Mesendoderm (in vitro differentiated cells): ENCODE data around the gene PDPN.
A peak's percentile ranks its signal among the peaks of the same experiment; 100 is the strongest.

Experiments
- DNase-seq: peaks from one replicate; pipeline ENCODE4 v3.0.0; 2013
- H2AK5ac ChIP-seq: 2 replicates; pipeline ENCODE4 v1.6.1; 2013; ENCODE audit warnings: low read length, inconsistent platforms
- H2BK120ac ChIP-seq: 2 replicates; pipeline ENCODE4 v1.6.1; 2013; ENCODE audit warnings: low read depth, mild to moderate bottlenecking, low read length, moderate library complexity, mixed read lengths
- H2BK15ac ChIP-seq: replicated peaks from 2 replicates; pipeline ENCODE4 v1.6.1; 2013; ENCODE audit warnings: low read depth, mild to moderate bottlenecking, moderate library complexity
- H2BK5ac ChIP-seq: 2 replicates; pipeline ENCODE4 v1.6.1; 2013; ENCODE audit warnings: low read length, inconsistent platforms
- H3K18ac ChIP-seq: 2 replicates; pipeline ENCODE4 v1.6.1; 2013; ENCODE audit warnings: mild to moderate bottlenecking, low read length, mixed read lengths
- H3K23ac ChIP-seq: one replicate; pipeline ENCODE4 v1.6.1; 2013; ENCODE audit warnings: low read length
- H3K27ac ChIP-seq: 2 replicates; pipeline ENCODE4 v1.5.1; 2013; ENCODE audit warnings: low read depth, mild to moderate bottlenecking, inconsistent platforms, low read length, moderate library complexity
- H3K27me3 ChIP-seq: 2 replicates; pipeline ENCODE4 v1.6.1; 2013; ENCODE audit warnings: low read length, control low read depth, mild to moderate bottlenecking, inconsistent platforms; ENCODE audit not compliant: insufficient read depth, poor library complexity
- H3K36me3 ChIP-seq: 2 replicates; pipeline ENCODE4 v1.6.1; 2013; ENCODE audit warnings: low read length, inconsistent platforms; ENCODE audit not compliant: control insufficient read depth, insufficient read depth
- H3K4ac ChIP-seq: one replicate; pipeline ENCODE4 v1.6.1; 2013; ENCODE audit warnings: low read depth, mild to moderate bottlenecking, low read length, moderate library complexity
- H3K4me1 ChIP-seq: 2 replicates; pipeline ENCODE4 v1.6.1; 2013; ENCODE audit warnings: low read depth, low read length, inconsistent platforms; ENCODE audit not compliant: control insufficient read depth
- H3K4me2 ChIP-seq: 2 replicates; pipeline ENCODE4 v1.6.1; 2013; ENCODE audit warnings: low read length
- H3K4me3 ChIP-seq: 2 replicates; pipeline ENCODE4 v1.5.1; 2013; ENCODE audit warnings: mild to moderate bottlenecking, low read length
- H3K56ac ChIP-seq: one replicate; pipeline ENCODE4 v1.6.1; 2013; ENCODE audit warnings: low read length
- H3K79me1 ChIP-seq: 2 replicates; pipeline ENCODE4 v1.6.1; 2013; ENCODE audit warnings: low read length, inconsistent platforms
- H3K79me2 ChIP-seq: 2 replicates; pipeline ENCODE4 v1.6.1; 2013; ENCODE audit warnings: mild to moderate bottlenecking, low read length; ENCODE audit not compliant: control insufficient read depth, insufficient read depth
- H3K9ac ChIP-seq: 2 replicates; pipeline ENCODE4 v1.6.1; 2013; ENCODE audit warnings: low read length, inconsistent platforms
- H4K5ac ChIP-seq: one replicate; pipeline ENCODE4 v1.6.1; 2013; ENCODE audit warnings: low read length
- H4K8ac ChIP-seq: one replicate; pipeline ENCODE4 v1.6.1; 2013; ENCODE audit warnings: low read depth, mild to moderate bottlenecking, control low read depth, low read length, moderate library complexity
- whole genome bisulfite sequencing: extraction: QIAGEN DNeasy Blood & Tissue Kit; methylation state at CpG from one replicate; pipeline ENCODE4 v1.1.7; 2013; ENCODE audit warnings: low lambda C conversion rate, missing lambda C conversion rate; ENCODE audit not compliant: insufficient coverage; ENCODE audit errors: extremely low coverage; 5-methylcytosine and 5-hydroxymethylcytosine counted together

Gene PDPN

GRCh38 chr1:13593511-13594131 lies 10.0 kb downstream of the PDPN start:
- peak; percentile 83 for DNase-seq
- no peak overlapping the region for H3K9ac ChIP-seq
- WGBS, result no CpG with 5 or more reads among the region's 10 CpGs

DNA sequence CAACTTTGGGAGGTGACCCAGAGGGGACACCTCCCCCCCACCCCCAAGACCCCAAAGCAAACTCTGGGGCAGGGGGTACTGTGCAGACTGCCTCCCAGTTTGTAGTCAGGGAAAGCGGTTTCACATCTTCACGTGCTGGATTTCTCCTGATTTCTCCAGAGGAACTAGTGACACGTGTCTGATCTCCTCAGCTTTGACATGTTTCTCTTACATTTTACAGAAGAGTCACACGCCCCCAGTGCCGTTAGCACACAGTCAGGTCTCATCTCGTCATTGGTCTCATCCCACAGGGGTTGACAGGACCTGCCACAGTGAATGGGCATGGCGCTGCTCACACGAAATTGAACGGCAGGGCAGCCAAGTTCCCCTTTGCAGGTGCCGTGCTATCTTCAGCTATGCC lies 11.8 kb downstream of the PDPN start:
- Histone ChIP-seq H3K36me3 (no peaks in the 10 kb centered on the region), H3K23ac (no peak overlapping the region), H3K27me3 (no peaks in the 10 kb centered on the region), H3K79me2 (no peaks in the 10 kb centered on the region), H2BK120ac (no peak overlapping the region), H3K79me1 (peaks cover 3% of the 10 kb centered on the region), H4K5ac (no peak overlapping the region), H2BK5ac (no peak overlapping the region), H3K56ac (no peak overlapping the region), H3K4me2 (no peak overlapping the region), H3K4ac (no peak overlapping the region), H3K9ac (no peak overlapping the region), H2BK15ac (no peak overlapping the region), H3K4me1 (no peaks in the 10 kb centered on the region), H3K4me3 (no peak overlapping the region), H4K8ac (no peak overlapping the region), H2AK5ac (no peak overlapping the region), H3K27ac (no peak overlapping the region), H3K18ac (no peak overlapping the region)
- no peak for DNase-seq
- no CpG with 5 or more reads among the region's 10 CpGs for WGBS

More at GRCh38 chr1:13593511-13594131, 10.0 kb downstream of the PDPN start:
- H3K4me1 ChIP-seq, result no peaks in the 10 kb centered on the region
- peaks cover 4% of the 10 kb centered on the region for H3K79me1 ChIP-seq
- no peak overlapping the region for H3K4ac ChIP-seq
- no peak overlapping the region for H4K8ac ChIP-seq
- H3K23ac ChIP-seq, result no peak overlapping the region
- H4K5ac ChIP-seq, result no peak overlapping the region
- no peak overlapping the region for H3K56ac ChIP-seq
- no peak overlapping the region for H3K27ac ChIP-seq
- no peaks in the 10 kb centered on the region for H3K36me3 ChIP-seq
- H3K79me2 ChIP-seq, result peaks cover 3% of the 10 kb centered on the region
- no peak overlapping the region for H2BK120ac ChIP-seq
- H3K27me3 ChIP-seq, result no peaks in the 10 kb centered on the region
- no peak overlapping the region for H2AK5ac ChIP-seq
- no peak overlapping the region for H3K4me3 ChIP-seq
- H2BK5ac ChIP-seq, result no peak overlapping the region
- no peak overlapping the region for H2BK15ac ChIP-seq
- no peak overlapping the region for H3K18ac ChIP-seq
- H3K4me2 ChIP-seq, result no peak overlapping the region

GRCh38 chr1:13597166-13597565 lies 13.5 kb downstream of the PDPN start:
- H3K4me1 ChIP-seq, result no peaks in the 10 kb centered on the region
- no peak overlapping the region for H2AK5ac ChIP-seq
- H3K9ac ChIP-seq, result no peak overlapping the region
- H2BK5ac ChIP-seq, result no peak overlapping the region
- no peak overlapping the region for H3K4me3 ChIP-seq
- H3K56ac ChIP-seq, result no peak overlapping the region
- H3K18ac ChIP-seq, result no peak overlapping the region
- H4K5ac ChIP-seq, result no peak overlapping the region
- H3K4me2 ChIP-seq, result no peak overlapping the region
- H3K79me2 ChIP-seq, result no peaks in the 10 kb centered on the region
- DNase-seq, result no peak
- H2BK120ac ChIP-seq, result no peak overlapping the region
- no peaks in the 10 kb centered on the region for H3K36me3 ChIP-seq
- no peaks in the 10 kb centered on the region for H3K27me3 ChIP-seq
- H4K8ac ChIP-seq, result no peak overlapping the region
- H3K23ac ChIP-seq, result no peak overlapping the region
- peaks cover 3% of the 10 kb centered on the region for H3K79me1 ChIP-seq
- no peak overlapping the region for H3K4ac ChIP-seq
- no CpG with 5 or more reads among the region's 7 CpGs for WGBS
- no peak overlapping the region for H3K27ac ChIP-seq
- H2BK15ac ChIP-seq, result no peak overlapping the region

GRCh38 chr1:13600762-13601453 lies 17.3 kb downstream of the PDPN start:
- Histone ChIP-seq H2AK5ac (no peak overlapping the region), H2BK120ac (no peak overlapping the region), H3K27me3 (no peaks in the 10 kb centered on the region), H3K79me1 (no peaks in the 10 kb centered on the region), H3K4me1 (no peaks in the 10 kb centered on the region), H2BK5ac (no peak overlapping the region), H3K9ac (no peak overlapping the region), H3K18ac (no peak overlapping the region), H2BK15ac (no peak overlapping the region), H3K4me3 (no peak overlapping the region), H3K36me3 (no peaks in the 10 kb centered on the region), H4K8ac (no peak overlapping the region), H3K23ac (no peak overlapping the region), H3K56ac (no peak overlapping the region), H3K79me2 (no peaks in the 10 kb centered on the region), H3K27ac (no peak overlapping the region), H3K4me2 (no peak overlapping the region), H4K5ac (no peak overlapping the region), H3K4ac (no peak overlapping the region)
- no CpG with 5 or more reads among the region's 7 CpGs for WGBS
- DNase-seq, result peak; percentile 37

DNA sequence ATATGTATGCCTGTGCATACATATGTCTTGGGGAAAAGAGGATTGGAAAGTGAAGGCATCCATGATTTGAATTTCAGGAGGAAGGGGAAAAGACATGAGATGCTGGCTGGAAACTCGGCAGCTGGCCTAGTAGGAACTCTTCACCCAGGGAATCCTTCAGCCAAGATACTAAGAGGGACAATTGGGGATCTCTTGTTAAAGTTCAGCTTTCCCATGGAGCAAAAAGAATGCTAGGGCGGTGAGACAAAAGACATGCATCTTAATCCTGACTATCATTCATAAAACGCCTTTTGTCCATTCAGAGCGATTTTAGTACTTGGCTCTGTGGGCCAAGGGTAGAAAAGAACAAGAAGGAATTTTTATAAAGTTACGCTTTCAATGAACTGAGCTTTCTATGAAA lies 20.5 kb downstream of the PDPN start:
- no peaks in the 10 kb centered on the region for H3K27me3 ChIP-seq
- no peak overlapping the region for H3K9ac ChIP-seq
- no peak overlapping the region for H2BK15ac ChIP-seq
- no peak overlapping the region for H2BK5ac ChIP-seq
- H3K27ac ChIP-seq, result no peak overlapping the region
- H3K36me3 ChIP-seq, result no peaks in the 10 kb centered on the region
- no peak for DNase-seq
- H3K18ac ChIP-seq, result no peak overlapping the region
- no peaks in the 10 kb centered on the region for H3K4me1 ChIP-seq
- H3K56ac ChIP-seq, result no peak overlapping the region
- H2BK120ac ChIP-seq, result no peak overlapping the region
- no peak overlapping the region for H2AK5ac ChIP-seq
- H3K79me2 ChIP-seq, result no peaks in the 10 kb centered on the region
- no peak overlapping the region for H3K4me3 ChIP-seq
- H4K8ac ChIP-seq, result no peak overlapping the region
- no peak overlapping the region for H3K4ac ChIP-seq
- no CpG with 5 or more reads among the region's 5 CpGs for WGBS
- H3K23ac ChIP-seq, result no peak overlapping the region
- H4K5ac ChIP-seq, result no peak overlapping the region
- H3K4me2 ChIP-seq, result no peak overlapping the region
- no peaks in the 10 kb centered on the region for H3K79me1 ChIP-seq

GRCh38 chr1:13604721-13605120 lies 21.1 kb downstream of the PDPN start:
- no peaks in the 10 kb centered on the region for H3K27me3 ChIP-seq
- no peak overlapping the region for H3K18ac ChIP-seq
- H3K4ac ChIP-seq, result no peak overlapping the region
- no peak overlapping the region for H2BK120ac ChIP-seq
- DNase-seq, result no peak
- H3K79me1 ChIP-seq, result no peaks in the 10 kb centered on the region
- H3K23ac ChIP-seq, result no peak overlapping the region
- no peaks in the 10 kb centered on the region for H3K36me3 ChIP-seq
- H3K27ac ChIP-seq, result no peak overlapping the region
- H4K8ac ChIP-seq, result no peak overlapping the region
- H3K79me2 ChIP-seq, result no peaks in the 10 kb centered on the region
- H3K56ac ChIP-seq, result no peak overlapping the region
- H3K4me1 ChIP-seq, result no peaks in the 10 kb centered on the region
- H3K9ac ChIP-seq, result no peak overlapping the region
- H2BK5ac ChIP-seq, result no peak overlapping the region
- H2BK15ac ChIP-seq, result no peak overlapping the region
- H3K4me3 ChIP-seq, result no peak overlapping the region
- no peak overlapping the region for H3K4me2 ChIP-seq
- no peak overlapping the region for H2AK5ac ChIP-seq
- no peak overlapping the region for H4K5ac ChIP-seq
- no CpG with 5 or more reads among the region's 3 CpGs for WGBS
